GM18505 (cell line): ENCODE data around the gene UTP25.
"Not testable (repeated sequence)": the region's sequence is repeated elsewhere in the genome, so short reads cannot be mapped to it uniquely, and the experiment has no call there.

ENCODE experiments used
- ATAC-seq: cut with Tn5 transposase; IDR thresholded peaks from one replicate; pipeline ENCODE4 v1.9.1; 2021; ENCODE audit not compliant: unreplicated experiment
- POLR2A ChIP-seq: IDR thresholded peaks from 4 replicates; pipeline ENCODE4 v1.6.1; 2011; ENCODE audit warnings: borderline replicate concordance; ENCODE audit not compliant: insufficient read depth, insufficient read length; ENCODE audit errors: extremely low read depth

Gene UTP25

GRCh38 chr1:209827384-209828262 is at the start of gene UTP25:
TSS of gene UTP25 (plus strand) at chr1:209827972. CDS start at chr1:209828064, 92 bp downstream.
- TF ChIP-seq POLR2A, result peak; percentile 62
- peak; percentile 85 for ATAC-seq

GRCh38 chr1:209778102-209778501 is 49.7 kb upstream of the UTP25 start:
- TF ChIP-seq POLR2A, result no peak
- no peak for ATAC-seq

GRCh38 chr1:209780268-209780667 is 47.5 kb upstream of the UTP25 start:
- no peak for TF ChIP-seq POLR2A
- no peak for ATAC-seq

- no peak for TF ChIP-seq POLR2A
- no peak for ATAC-seq
These were observed 44.4 kb upstream of the UTP25 start for GRCh38 chr1:209783386-209783785.

GRCh38 chr1:209784265-209785169 is 43.3 kb upstream of the UTP25 start, which contains the start of gene C1orf74:
TSS of gene C1orf74 (minus strand) at chr1:209784559. CDS start at chr1:209783634, 925 bp downstream.
- peak; percentile 95 for TF ChIP-seq POLR2A
- ATAC-seq, result peak; percentile 98

- no peak for ATAC-seq
- TF ChIP-seq POLR2A, result no peak
These were observed 42.2 kb upstream of the UTP25 start for GRCh38 chr1:209785592-209785991.

- ATAC-seq, result no peak
- TF ChIP-seq POLR2A, result no peak
These were observed 41.6 kb upstream of the UTP25 start for GRCh38 chr1:209786146-209786545.

GRCh38 chr1:209787551-209787950 is 40.2 kb upstream of the UTP25 start:
- no peak for TF ChIP-seq POLR2A
- no peak for ATAC-seq

GRCh38 chr1:209789245-209789644 is 38.5 kb upstream of the UTP25 start:
- ATAC-seq, result no peak
- TF ChIP-seq POLR2A, result no peak

GRCh38 chr1:209790286-209791193 is 37.2 kb upstream of the UTP25 start:
- no peak for ATAC-seq
- no peak for TF ChIP-seq POLR2A

- ATAC-seq, result no peak
- no peak for TF ChIP-seq POLR2A
These were observed 35.9 kb upstream of the UTP25 start for GRCh38 chr1:209791920-209792319.

- ATAC-seq, result not testable (repeated sequence)
These were observed 34.1 kb upstream of the UTP25 start for GRCh38 chr1:209793711-209794110.
